GM19467 (cell line): ENCODE measurements around the gene BHLHA15.

Experiments used
- ATAC-seq: cut with Tn5 transposase; IDR thresholded peaks from one replicate; pipeline ENCODE4 v1.9.1; 2021; ENCODE audit warnings: mild to moderate bottlenecking, moderate library complexity; ENCODE audit not compliant: unreplicated experiment

BHLHA15 gene

DNA sequence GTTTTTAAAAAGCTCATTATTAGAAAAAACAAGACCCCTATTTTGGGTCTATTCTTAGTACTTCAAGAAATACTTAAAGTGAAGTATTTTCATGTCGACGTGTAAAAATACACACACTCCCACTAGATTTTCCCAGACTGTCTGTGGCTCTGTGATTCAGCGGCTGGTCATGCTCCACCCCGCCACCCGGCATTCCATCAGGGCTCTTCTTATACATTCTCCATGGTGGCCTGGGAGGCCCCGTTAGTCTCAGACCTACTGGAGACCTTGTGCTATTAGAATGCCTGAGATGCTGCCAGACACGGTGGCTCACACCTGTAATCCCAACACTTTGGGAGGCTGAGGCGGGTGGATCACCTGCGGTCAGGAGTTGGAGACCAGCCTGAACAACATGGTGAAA lies 27.7 kb downstream of the BHLHA15 start:
- no peak for ATAC-seq

DNA sequence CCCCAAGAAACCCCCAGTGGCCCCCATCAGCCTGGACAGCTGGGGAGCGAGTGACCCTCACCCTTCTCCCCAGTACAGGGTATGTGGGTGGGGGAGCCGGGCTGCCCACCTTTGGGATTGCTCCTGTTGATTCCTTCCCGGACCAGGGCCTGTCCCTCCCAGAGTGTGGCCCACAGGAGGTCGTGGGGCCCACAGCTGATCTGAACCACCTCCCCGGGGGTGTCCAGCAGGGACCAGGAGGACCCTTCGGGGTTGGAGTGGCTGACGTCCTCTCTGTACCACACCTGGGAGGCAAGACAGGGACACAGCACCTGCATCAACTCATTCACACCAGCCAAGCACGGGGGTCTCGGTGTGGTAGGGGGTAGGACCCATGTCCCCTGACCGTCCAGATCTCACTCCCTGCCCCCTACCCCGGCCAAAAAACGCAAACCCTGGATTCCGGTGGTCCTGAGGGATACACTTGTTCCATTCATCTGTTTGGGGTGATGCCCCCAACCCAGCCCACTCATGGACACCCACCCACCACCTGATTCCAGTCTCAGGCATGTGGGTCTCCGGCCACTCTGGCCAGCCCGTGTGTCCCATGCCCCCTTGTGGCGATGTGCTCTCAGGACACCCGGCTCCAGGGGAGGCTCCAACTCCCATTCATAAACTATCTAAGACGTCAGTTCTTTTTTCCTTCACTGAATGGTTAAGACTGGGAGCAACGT lies 29.9 kb downstream of the BHLHA15 start:
- no peak for ATAC-seq

DNA sequence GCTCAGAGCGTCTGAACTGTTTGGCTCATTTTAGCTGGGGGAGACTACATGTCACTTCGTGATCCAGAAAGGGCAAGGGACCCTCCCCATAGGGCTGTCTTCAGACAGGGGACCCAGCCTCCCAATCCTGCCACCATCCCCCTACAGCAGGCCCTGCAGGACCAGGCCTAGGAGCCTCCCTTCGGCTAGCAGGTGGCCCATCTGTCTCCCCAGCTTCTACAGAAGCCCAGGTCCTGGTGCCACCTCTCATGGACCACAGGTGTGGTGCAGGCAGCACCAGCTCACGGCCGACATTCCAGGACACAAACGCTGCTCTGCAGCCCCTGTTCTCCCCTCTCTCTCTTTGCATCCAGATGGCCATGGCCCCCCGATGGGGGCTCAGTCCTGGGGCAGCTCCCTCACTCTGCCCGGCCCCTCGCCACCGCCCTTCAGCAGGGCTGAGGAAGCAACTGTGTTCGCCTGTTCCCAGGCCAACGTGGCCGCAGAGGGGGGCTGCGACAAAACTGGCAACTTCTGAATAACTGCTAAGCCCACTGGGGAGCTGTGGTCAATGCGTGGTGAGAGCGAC lies 30.5 kb downstream of the BHLHA15 start:
- no peak for ATAC-seq

DNA sequence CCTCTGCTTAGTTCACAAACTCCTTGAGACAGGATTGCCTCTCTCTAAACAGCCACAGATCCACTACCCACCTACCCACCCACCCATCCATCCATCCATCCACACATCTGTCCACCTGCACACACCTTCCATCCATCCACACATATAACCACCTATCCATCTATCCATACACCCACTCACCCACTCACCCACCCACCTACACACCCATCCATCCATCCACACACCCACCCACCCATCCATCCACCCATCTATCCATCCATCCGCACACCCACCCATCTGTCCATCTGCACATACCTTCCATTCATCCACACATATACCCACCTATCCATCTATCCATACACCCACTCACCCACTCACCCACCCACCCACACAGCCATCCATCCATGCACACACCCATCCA lies 31.1 kb downstream of the BHLHA15 start:
- ATAC-seq = no peak

DNA sequence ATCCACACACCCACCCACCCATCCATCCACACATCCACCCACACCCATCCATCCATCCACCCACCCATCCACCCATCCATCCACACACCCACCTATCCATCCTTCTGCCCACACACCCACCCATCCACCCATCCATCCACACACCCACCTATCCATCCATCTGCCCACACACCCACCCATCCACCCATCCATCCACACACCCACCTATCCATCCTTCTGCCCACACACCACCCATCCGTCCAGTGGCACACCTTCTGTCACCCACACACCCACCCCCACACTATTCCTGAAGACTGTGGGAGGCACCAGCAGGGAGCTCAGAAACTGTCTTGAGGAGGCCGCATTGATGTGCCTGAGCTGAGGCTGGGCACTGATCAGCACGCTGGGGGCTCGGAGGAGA lies 31.7 kb downstream of the BHLHA15 start:
- ATAC-seq = no peak

DNA sequence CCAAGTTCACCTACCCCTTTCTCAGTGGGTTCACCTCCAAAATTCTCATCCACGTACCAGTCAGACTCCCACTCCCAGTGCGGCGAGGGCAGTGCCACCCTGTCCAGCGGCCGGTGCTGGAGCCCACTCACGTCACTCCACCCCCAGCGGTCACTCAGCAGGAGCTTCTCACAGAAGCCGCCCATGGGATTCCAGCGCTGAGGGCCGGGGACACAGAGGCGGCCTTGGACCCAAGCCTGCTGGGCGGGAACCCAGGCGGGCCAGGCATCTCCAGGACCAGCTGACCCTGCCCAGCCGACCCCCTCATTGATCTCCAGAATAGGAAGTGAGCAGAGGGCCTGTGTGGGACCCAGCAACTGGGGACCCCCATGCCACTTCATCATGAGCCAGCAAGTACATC lies 33.6 kb downstream of the BHLHA15 start:
- ATAC-seq = no peak

DNA sequence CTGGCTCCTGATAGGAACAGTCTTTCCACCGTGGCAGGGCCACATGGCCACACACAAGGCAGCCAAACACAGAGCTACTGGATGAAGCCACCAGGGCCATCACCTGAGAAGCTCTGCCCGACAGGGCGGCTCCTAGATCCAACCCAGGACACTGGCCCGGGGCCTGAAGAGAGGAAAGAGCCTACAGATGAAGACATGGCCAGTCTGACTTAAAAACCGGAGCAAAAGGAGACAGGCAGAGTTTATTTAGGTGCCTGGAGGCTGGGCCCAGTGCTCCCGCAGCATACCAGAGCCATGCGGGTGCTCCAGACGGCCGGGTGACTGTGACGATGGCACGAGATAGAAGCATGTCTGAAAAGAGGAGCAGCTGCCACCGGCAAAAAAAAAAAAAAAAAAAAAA lies 36.9 kb downstream of the BHLHA15 start:
- ATAC-seq = no peak

DNA sequence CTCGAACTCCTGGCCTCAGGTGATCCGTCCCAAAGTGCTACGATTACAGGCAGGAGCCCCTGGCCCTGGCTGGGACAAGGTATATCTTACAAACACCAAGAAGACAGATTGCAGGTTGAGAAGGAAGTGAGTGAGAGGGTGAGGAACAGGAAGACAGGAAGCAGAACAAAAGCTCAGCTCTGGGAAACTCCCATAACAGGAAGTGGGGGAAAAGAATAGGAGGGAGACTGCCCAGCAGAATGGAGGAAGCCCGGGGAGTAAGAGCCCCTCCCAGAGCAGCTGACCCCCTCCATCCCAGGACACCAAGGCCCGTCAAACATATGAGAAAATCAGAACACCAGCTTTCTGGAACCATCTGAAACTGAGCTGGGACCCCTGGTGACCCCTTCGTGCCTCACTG lies 37.9 kb downstream of the BHLHA15 start:
- no peak for ATAC-seq

DNA sequence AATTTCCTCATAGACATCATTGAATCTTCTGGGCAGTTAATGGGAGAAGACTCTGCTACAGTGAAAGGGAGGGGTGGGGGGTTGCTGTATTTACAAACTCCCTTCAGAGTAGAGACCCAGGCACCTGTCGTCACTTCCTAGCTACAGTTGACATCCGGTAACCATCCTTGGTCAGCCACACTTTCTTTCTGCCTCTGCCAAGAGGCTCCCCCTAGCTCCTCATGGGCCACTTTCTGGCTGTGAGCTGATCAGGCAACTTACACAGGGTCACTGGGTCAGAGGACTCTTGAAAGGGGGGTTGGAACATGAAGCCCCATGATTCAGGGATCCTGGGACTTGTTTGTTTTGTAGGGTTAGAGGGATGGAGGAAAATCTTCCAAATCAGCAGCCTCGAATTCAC lies 39.5 kb downstream of the BHLHA15 start:
- no peak for ATAC-seq

DNA sequence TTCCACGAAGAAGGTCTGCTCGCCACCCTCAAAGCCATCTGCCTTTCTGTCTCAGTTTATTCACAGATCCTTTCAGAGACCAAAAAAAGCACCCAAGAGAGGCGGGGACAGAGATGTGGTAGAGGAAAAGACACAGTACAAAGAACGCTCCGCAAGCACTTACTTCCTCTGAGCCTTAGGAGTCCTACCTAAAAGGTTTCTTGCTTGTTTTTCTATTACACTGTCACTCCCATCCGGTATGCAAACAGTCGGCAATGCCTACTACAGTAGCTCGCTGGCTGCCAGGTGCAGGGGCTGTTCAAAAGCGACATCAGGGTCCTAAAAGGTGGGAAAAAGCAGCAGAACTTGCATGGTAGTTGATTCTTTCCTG lies 40.0 kb downstream of the BHLHA15 start:
- peak; percentile 29 for ATAC-seq

DNA sequence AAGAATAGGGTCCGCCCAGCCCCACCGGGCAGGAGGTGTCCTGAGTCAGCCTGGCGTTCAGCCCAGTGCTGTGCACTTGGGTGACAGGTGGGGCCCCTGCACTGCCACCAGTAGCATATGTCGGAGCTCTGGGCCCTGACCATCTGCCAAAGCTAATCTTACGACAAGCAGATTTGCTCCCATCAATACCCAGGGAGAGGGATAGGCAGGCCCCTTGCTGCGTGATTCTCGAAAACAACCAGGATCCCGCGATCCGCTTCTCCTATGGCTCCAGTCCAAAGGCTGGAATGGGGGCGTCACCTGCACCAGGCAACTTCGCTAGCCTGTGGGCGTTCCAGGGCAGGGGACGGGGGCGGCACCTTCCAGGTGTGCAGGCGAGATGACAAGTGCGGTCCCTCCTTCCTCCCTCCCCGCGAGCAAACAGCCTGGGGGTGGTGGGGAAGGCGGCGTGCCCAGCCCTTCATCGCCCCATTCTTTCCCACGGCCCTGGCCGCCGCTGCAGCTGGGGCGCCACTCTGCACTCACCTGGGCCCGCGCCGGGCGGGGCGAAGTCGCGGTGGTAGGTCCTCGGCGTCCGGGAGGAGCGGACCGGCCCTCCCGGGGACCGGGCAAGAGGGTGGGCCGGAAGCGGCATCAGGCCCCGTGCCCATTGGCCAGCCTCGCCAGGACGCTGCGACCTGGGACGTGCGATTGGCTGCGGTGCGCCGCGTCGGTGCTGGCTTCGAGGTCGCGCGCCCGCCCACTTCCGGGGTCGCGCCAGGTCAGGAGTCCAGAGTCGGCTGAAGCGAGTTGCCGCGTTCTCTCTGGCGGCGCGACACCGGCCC lies 40.6 kb downstream of the BHLHA15 start, which contains the start of gene TECPR1:
TSS of gene TECPR1 (minus strand) at position 632 of the 824 bp plus-strand sequence. CDS start 6,086 bp downstream, outside the sequence.
- peak; percentile 96 for ATAC-seq

DNA sequence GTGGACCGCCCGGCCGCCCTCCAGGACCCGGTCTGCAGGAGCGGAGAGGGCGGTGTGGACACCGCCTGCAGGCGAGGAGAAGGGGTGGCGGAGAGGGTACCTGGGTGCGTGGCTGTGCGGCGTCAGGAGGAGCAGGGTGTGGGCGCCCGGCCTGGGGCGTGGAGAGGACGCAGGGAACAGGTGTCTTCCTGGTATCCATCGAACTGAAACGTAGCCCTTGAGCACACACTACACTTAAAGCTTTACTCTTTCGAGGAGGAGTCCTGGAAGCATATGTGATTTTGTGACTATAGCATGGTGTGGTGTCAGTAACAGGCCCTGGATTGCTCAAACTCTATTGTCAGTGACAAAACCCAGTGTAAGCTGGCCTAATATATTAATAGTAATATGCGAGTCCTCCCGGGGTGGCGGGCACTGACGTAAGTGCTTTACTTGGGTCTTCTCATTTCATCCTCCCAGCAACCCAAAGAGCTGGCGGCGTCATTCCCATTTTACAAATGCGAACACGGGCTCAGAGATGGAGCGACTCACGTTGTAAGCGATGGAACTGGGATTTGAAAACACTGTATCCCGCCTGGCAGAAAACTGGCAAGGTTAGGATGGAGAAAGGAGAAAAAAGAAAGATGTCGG lies 41.3 kb downstream of the BHLHA15 start:
- no peak for ATAC-seq

DNA sequence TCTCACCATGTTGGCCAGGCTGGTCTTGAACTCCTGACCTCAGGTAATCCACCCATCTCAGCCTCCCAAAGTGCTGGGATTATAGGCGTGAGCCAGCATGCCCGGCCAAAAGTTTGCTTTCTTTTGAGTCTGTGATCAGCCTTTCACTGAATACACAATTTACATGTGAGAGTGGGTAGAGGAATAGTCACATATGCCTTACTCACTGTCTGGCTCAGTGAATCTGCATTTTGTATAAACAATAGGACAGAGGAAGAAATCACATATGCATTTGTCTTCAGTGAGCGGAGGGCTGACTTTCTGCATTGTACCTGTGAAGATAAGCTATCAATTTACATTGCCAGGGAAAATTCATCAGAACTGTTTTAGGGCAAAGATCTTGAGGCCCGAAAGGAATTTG lies 43.3 kb downstream of the BHLHA15 start:
- no peak for ATAC-seq

DNA sequence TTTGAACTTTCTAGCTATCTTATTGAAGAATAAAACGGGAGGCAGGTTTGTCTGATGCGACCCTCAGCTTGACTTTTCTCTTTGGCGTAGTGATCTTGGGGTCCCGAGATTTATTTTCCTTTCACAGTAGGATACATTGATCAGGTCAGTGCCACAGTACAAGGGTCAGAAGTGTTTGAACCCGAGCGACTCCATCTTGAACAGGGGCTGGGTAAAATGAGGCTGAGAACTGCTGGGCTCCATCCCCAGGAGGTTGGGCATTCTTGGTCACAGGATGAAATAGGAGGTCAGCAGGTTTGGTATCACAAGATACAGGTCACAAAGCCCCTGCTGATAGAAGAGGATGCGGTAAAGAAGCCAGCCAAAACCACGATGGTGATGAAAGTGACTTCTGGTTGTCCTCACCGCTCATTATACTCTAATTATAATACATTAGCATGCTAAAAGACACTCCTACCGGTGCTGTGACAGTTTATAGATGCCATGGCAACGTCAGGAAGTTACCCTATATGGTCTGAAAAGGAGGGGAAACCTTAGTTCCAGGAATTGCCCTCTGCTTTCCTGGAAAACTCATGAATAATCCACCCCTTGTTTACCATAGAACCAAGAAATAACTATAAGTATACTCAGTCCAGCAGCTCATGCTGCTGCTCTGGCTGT lies 43.8 kb downstream of the BHLHA15 start:
- no peak for ATAC-seq

DNA sequence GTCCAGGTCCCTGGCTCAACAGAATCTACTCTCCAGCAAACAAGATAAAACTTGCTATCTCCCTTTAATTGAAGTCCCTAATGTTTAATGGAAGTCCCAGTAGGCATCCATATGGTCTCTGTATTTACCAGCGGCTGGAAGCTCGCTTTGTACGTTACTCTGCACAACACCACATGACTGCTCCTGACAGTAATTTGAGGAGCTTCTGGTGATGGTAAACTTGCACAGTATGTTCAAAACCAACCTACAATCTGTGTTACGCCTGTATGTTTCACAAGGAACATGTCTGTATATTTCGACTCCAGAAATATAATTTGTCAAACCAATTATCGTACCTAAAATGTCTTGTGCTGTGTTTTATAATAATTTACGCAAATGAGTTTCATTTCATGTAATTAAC lies 45.2 kb downstream of the BHLHA15 start:
- no peak for ATAC-seq

DNA sequence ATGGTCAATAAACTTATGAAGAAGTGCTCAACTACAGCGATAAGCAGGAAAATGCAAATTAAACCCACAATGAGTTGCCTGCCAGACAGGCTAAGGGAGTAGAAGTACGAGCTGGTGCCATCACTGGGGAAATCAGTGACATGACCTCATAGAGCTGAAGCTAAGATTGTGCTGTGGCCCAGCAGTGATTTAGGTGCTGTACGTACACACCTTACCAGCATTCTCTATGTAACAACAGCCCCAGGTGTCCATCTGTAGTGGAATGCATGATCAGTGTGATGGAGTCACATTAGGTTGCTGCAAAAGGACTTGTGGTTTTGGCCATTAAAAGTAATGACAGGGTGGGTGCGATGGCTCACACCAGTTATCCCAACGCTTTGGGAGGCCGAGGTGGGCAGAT lies 46.5 kb downstream of the BHLHA15 start:
- ATAC-seq = no peak
